Measurements from ENCODE around the gene CFL2. TPM values are rescaled to one million over a fixed set of nuclear protein-coding genes. Genes with fewer than 3 reads are reported as not detected.

The CFL2 gene
- total RNA-seq, 1 donor from 2014 or later, result 47.0 TPM

DNA sequence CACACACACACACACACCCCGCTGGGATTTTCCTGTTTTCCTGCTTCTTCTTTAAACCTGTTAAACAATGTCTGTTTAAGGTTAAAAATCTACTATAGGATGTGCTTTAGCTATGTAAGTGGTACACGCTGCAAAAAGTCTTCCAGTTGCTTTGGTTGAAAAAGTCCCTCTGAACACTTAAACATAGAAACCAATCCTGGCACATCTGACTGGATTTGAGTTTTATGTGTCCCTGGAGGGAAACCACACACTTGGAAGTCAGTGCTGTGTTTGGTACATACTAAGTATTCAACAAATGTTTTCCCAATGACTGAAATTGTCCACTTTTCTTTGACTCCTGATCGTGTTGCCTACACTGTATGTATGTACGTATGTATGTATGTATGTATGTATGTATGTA is 22.0 kb downstream of the CFL2 start:
- TF ChIP-seq, protein P1, sequence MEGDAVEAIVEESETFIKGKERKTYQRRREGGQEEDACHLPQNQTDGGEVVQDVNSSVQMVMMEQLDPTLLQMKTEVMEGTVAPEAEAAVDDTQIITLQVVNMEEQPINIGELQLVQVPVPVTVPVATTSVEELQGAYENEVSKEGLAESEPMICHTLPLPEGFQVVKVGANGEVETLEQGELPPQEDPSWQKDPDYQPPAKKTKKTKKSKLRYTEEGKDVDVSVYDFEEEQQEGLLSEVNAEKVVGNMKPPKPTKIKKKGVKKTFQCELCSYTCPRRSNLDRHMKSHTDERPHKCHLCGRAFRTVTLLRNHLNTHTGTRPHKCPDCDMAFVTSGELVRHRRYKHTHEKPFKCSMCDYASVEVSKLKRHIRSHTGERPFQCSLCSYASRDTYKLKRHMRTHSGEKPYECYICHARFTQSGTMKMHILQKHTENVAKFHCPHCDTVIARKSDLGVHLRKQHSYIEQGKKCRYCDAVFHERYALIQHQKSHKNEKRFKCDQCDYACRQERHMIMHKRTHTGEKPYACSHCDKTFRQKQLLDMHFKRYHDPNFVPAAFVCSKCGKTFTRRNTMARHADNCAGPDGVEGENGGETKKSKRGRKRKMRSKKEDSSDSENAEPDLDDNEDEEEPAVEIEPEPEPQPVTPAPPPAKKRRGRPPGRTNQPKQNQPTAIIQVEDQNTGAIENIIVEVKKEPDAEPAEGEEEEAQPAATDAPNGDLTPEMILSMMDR (IDR thresholded peaks at IDR 0.05), result no peak
- Mint-ChIP-seq H3K36me3 (ENCODE audit: unreplicated experiment) (no peaks in the 10 kb centered on the region), H3K4me1 (ENCODE audit: unreplicated experiment) (peaks cover 6% of the 10 kb centered on the region), H3K9me3 (ENCODE audit: unreplicated experiment) (no peaks in the 10 kb centered on the region), H3K27ac (ENCODE audit: unreplicated experiment) (no peak overlapping the region), H3K4me3 (ENCODE audit: unreplicated experiment) (no peak overlapping the region), H3K27me3 (ENCODE audit: unreplicated experiment) (no peaks in the 10 kb centered on the region)
- DNase-seq (ENCODE audit: extremely low spot score, unreplicated experiment), result no peak

DNA sequence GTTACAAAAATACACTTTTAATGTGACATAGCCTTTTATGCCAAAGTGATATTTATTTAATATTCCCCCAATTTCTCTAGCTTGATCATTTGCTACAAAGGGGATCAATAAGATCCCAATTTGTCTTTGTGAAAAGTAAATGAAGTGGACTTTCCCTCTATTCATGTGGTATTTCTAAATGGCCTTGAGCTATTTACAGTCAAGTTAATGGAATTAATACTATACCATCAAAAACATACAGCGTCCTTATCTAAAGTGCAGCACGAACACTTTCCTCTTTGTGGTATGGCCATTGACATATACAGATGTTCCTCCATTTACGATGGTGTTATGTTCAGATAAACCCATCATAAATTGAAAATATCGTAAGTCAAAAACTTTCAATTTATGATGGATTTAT is 23.2 kb downstream of the CFL2 start:
- no peak overlapping the region for H3K27ac Mint-ChIP-seq (ENCODE audit: unreplicated experiment)
- no peak overlapping the region for H3K4me3 Mint-ChIP-seq (ENCODE audit: unreplicated experiment)
- TF ChIP-seq, protein P1 (IDR thresholded peaks at IDR 0.05), result no peak
- H3K36me3 Mint-ChIP-seq (ENCODE audit: unreplicated experiment), result no peaks in the 10 kb centered on the region
- H3K9me3 Mint-ChIP-seq (ENCODE audit: unreplicated experiment), result no peaks in the 10 kb centered on the region
- peaks cover 6% of the 10 kb centered on the region for H3K4me1 Mint-ChIP-seq (ENCODE audit: unreplicated experiment)
- no peak for DNase-seq (ENCODE audit: extremely low spot score, unreplicated experiment)
- H3K27me3 Mint-ChIP-seq (ENCODE audit: unreplicated experiment), result no peaks in the 10 kb centered on the region

DNA sequence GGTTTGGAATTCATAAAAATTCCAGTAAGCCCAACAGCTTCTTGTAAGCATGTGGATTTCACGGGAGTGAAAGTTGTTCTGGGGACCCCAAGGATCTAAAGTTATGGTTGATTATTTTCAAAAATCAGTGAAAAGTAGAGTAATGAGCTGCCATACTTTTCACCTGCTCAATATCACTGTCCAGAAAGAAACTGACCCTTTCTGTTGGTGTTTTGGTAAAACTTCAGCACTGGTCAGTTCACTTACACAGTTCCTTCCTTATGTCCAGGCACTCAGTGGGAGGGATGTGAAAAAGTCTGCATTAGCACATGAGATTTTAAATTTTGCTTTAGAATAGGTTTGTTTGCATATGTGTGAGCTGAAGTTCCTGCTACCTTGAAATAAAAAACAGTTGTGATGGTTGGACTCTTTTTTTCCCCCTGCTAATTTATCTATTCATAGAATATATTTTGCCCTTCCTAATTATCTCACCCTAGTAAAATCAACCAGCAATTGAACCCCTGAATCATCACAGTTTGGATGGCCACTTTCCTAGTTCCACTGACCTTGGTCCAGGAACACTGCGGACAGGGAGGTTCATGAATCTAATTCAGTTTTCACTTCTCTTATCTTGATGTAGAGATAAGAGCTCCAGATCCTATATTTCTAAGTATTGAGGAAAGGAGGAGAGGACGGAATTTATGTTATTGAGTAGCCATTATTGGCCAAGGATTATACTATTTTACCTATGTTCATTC is 25.8 kb downstream of the CFL2 start:
- TF ChIP-seq, protein P1 (IDR thresholded peaks at IDR 0.05), result no peak
- Mint-ChIP-seq H3K9me3 (ENCODE audit: unreplicated experiment) (no peaks in the 10 kb centered on the region), H3K36me3 (ENCODE audit: unreplicated experiment) (no peaks in the 10 kb centered on the region), H3K27me3 (ENCODE audit: unreplicated experiment) (no peaks in the 10 kb centered on the region), H3K4me1 (ENCODE audit: unreplicated experiment) (peaks cover 6% of the 10 kb centered on the region), H3K27ac (ENCODE audit: unreplicated experiment) (no peak overlapping the region), H3K4me3 (ENCODE audit: unreplicated experiment) (no peak overlapping the region)
- no peak for DNase-seq (ENCODE audit: extremely low spot score, unreplicated experiment)

DNA sequence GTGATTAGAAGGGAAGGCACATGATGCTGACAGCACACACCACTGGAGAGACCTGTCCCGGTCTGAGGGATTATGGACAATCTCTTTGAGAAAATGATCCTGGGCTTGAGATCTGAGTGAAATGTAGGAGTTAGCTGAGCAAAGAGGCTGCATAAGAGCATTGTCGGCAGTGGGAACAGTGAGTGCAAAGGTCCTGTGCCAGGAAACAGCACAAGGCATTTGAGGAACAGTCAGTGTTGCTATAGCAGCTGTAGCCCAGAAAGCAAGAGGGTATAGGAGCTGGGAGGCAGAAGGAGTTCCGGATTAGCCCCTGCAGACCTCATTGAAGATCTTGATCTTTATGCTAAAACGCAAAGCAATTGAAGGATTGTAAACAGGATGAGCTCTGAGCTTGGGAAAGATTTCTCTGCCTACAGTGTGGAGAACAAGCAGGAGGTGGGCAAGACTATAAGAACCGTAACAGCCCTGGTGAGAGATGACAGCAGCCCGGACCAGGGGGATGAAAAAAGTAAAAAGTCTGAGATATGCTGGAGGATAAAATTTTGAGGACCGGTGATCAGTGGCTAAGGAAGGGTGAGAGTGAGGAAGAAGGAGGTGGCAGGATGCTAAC is 28.5 kb downstream of the CFL2 start:
- no peaks in the 10 kb centered on the region for H3K9me3 Mint-ChIP-seq (ENCODE audit: unreplicated experiment)
- TF ChIP-seq, protein P1 (IDR thresholded peaks at IDR 0.05), result no peak
- no peaks in the 10 kb centered on the region for H3K27me3 Mint-ChIP-seq (ENCODE audit: unreplicated experiment)
- no peaks in the 10 kb centered on the region for H3K4me1 Mint-ChIP-seq (ENCODE audit: unreplicated experiment)
- H3K36me3 Mint-ChIP-seq (ENCODE audit: unreplicated experiment), result no peaks in the 10 kb centered on the region
- peak; percentile 57 for DNase-seq (ENCODE audit: extremely low spot score, unreplicated experiment)
- H3K4me3 Mint-ChIP-seq (ENCODE audit: unreplicated experiment), result no peak overlapping the region
- no peak overlapping the region for H3K27ac Mint-ChIP-seq (ENCODE audit: unreplicated experiment)

DNA sequence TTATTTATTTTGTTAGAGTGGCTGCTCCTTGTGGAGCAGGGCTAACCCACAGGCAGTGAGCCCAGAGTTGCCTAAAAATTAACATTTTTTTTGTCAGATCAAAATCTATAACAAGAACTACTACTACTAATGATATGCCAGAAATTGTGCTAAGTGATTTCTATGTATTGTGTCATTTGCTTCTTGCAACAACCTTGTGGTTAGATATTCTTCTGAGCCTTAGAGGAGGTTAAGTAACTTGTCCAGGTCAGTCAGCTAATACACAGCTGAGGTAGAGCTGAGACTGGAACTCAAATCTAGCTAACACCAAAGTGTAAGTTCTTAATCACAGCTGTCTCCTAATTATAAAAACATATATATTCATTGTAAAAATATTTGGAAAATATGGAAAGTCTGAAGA is 29.8 kb downstream of the CFL2 start:
- Mint-ChIP-seq H3K27ac (ENCODE audit: unreplicated experiment) (no peak overlapping the region), H3K4me1 (ENCODE audit: unreplicated experiment) (no peaks in the 10 kb centered on the region), H3K27me3 (ENCODE audit: unreplicated experiment) (no peaks in the 10 kb centered on the region), H3K4me3 (ENCODE audit: unreplicated experiment) (no peak overlapping the region), H3K9me3 (ENCODE audit: unreplicated experiment) (no peaks in the 10 kb centered on the region), H3K36me3 (ENCODE audit: unreplicated experiment) (no peaks in the 10 kb centered on the region)
- no peak for DNase-seq (ENCODE audit: extremely low spot score, unreplicated experiment)
- TF ChIP-seq, protein P1 (IDR thresholded peaks at IDR 0.05), result no peak

Data from osteocyte (in vitro differentiated cells).